Spleen (tissue), 11 donors: ENCODE measurements around the gene CDC42EP3. TPM values are rescaled to one million over a fixed set of nuclear protein-coding genes. Genes with fewer than 3 reads are reported as not detected.

Source experiments
- DNase-seq: peaks from one replicate; pipeline ENCODE4 v3.0.0-alpha.2; 2020
- H3K27ac ChIP-seq, 8 donors: fragments of 200-600 bp; sonication (generic) in 7 of 8; 1 replicate in 4 of 8; 2 replicates in 4 of 8; pipeline versions ENCODE4 v1.5.0 to v1.8.0; 2016 to 2021; ENCODE audit warnings: inconsistent platforms in 4 of 8, mild to moderate bottlenecking in 4 of 8, moderate library complexity in 1 of 8
- H3K27me3 ChIP-seq, 7 donors: fragments of 200-600 bp; sonication (generic) in 6 of 7; replicated peaks in 1 of 7; 1 replicate in 4 of 7; 2 replicates in 3 of 7; pipeline versions ENCODE4 v1.5.0 to v1.8.0; 2016 to 2021; ENCODE audit warnings: inconsistent platforms in 3 of 7, mild to moderate bottlenecking in 1 of 7
- H3K36me3 ChIP-seq, 6 donors: fragments of 200-600 bp; sonication (generic) in 5 of 6; 1 replicate in 4 of 6; 2 replicates in 2 of 6; pipeline versions ENCODE4 v1.5.0 to v1.8.0; 2016 to 2021; ENCODE audit warnings: inconsistent platforms in 2 of 6
- H3K4me1 ChIP-seq, 6 donors: fragments of 200-600 bp; sonication (generic) in 5 of 6; 1 replicate in 3 of 6; 2 replicates in 3 of 6; pipeline versions ENCODE4 v1.5.0 to v1.8.0; 2016 to 2021; ENCODE audit warnings: inconsistent platforms in 3 of 6
- H3K4me3 ChIP-seq, 8 donors: fragments of 200-600 bp; sonication (generic) in 7 of 8; 1 replicate in 4 of 8; 2 replicates in 4 of 8; pipeline versions ENCODE4 v1.5.0 to v1.8.0; 2016 to 2021; ENCODE audit warnings: inconsistent platforms in 4 of 8, mild to moderate bottlenecking in 4 of 8, moderate library complexity in 2 of 8
- H3K9me3 ChIP-seq, 8 donors: fragments of 200-600 bp; sonication (generic) in 7 of 8; 1 replicate in 4 of 8; 2 replicates in 4 of 8; pipeline versions ENCODE4 v1.5.0 to v1.8.0; 2016 to 2021; ENCODE audit warnings: inconsistent platforms in 4 of 8
- CTCF ChIP-seq, 11 experiments: fragments of 200-600 bp in 7 of 11; fragments of 450-650 bp in 4 of 11; sonication (generic) in 4 of 11; IDR thresholded peaks in 8 of 11; conservative IDR thresholded peaks in 3 of 11; 1 replicate in 7 of 11; 2 replicates in 4 of 11; pipeline versions ENCODE4 v1.4.0 to v1.8.0; 2016 to 2021; ENCODE audit warnings: antibody characterized with exemption in 11 of 11, inconsistent platforms in 4 of 11, mild to moderate bottlenecking in 1 of 11
- POLR2A ChIP-seq, 3 donors: fragments of 450-650 bp; IDR thresholded peaks; one replicate each; pipeline ENCODE4 v1.5.1; 2017; ENCODE audit warnings: antibody characterized with exemption in 3 of 3, mild to moderate bottlenecking in 1 of 3
- POLR2AphosphoS5 ChIP-seq, 3 donors: sonication (generic); formaldehyde crosslinking; IDR thresholded peaks; one replicate each; pipeline ENCODE4 v1.5.1; 2017; ENCODE audit warnings: antibody characterized with exemption in 3 of 3
- WGBS, 5 donors: extraction: QIAGEN DNeasy Blood & Tissue Kit in 3 of 5; methylation state at CpG; one replicate each; pipeline versions ENCODE4 v1.1.5 to v1.1.7; 2013 to 2018; 5-methylcytosine and 5-hydroxymethylcytosine counted together
- intact Hi-C: fragments of 100-400 bp; cut with DNase I; formaldehyde crosslinking; loops from one replicate; pipeline ENCODE4 v1.15.0; 2023; ENCODE audit warnings: low total_unique reads
- polyA plus RNA-seq, 3 donors: library from polyadenylated mRNA; stranded (reverse); fragments of 200-250 nt; gene quantifications; one replicate each; pipeline ENCODE4 v1.2.1, GENCODE V29; 2013
- total RNA-seq, 7 donors: library from RNA; depleted of rRNA in 3 of 7; stranded (reverse); fragments of >200 nt in 3 of 7; fragmentation: NEBNext Ultra II Directional in 4 of 7; extraction: Animal tissue kit (Norgen Biotek cat#: 25700) in 4 of 7; gene quantifications; one replicate each; pipeline versions ENCODE4 v1.1.0 to v1.2.1, GENCODE V29; 2016 to 2021
- donor health status: healthy with polysubstance abuse.
- donor health status: DM: no; HTN: no; CAD: no; lungs with moderate emphysema.
- donor health status: DM: no; HTN: no; CAD: no.
- donor health status: Bipolar disorder and iron deficiency.
- donor health status: healthy.
- donor health status: DM: no; HTN: no; CAD: no.
- donor health status: DM: yes; HTN: yes; CAD: no.

Gene CDC42EP3
- total and polyA plus RNA-seq, 10 donors = 9.5 to 57.2 (median 41.2) TPM

DNA sequence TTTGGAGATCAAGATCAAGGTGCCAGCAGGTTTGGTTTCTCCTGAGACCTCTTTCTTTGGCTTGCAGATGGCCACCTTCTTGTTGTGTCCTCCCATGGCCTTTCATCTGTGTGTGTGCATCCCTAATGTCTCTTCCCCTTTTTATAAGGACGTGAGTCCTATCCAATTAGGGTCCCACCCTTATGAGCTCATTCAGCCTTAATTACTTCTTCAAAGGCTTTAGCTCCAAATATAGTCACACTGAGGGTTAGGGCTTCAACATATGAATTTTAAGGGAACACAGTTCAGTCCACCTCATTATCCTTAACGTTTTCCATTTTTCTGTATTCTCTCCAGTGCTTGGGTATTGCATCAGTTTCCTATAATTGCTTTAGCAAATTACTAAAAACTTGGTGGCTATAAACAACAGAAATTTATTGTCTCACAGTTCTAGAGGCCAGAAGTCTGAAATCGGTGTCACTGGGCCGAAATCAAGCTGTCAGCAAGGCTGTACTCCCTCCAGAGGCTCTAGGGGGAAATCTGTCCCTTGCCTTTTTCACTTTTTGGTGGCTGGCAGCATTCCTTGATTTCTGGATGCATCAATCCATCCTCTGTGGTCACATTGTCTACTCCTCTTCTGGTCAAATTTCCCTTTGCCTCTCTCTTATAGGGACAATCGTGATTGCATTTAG, 34.1 kb downstream of the CDC42EP3 start:
- no peak for DNase-seq
- intact Hi-C loops = no loop called here

DNA sequence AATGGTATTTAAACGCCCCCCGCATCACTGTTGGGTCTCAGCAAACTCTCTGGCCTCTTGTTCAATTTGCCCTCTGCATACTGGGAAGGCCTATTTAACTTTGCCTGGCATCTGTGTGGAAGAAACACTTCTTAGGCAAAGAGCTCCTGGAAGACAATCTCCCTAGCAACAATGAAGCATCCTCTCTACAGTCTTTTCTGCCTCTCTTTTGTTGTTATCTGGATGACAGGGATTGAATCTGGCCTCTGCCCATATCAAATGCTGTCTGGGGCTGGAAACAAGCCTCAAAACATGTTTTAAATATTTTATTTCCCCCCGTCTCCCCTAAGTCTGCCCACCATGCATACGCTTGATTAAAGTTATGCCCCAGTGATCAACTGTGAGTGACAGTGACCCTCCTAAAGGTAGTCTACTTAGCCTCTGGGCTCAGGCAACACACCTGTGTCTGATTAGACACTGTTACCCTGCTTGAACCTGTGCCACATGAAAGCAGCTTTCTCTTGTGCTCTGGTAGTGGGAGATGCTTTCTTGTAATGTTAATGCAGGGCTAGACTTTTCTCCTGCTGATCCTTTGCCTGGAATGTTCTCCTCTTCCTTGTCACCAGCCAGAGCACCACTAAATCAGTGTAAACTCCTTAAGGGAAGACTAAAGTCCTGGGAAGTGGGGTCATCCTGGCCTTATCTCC, 34.9 kb downstream of the CDC42EP3 start:
- no peak for DNase-seq
- Histone ChIP-seq H3K27ac (peak overlapping the region; percentile 60 to 91 (median 87)), H3K27me3 (no peaks in the 10 kb centered on the region), H3K36me3 (peaks cover 0 to 17% (median 0%) of the 10 kb centered on the region in 6 donors), H3K9me3 (no peaks in the 10 kb centered on the region), H3K4me3 (peak overlapping the region in 1 of 8 donors; percentile 53), H3K4me1 (peaks cover 15 to 59% (median 38%) of the 10 kb centered on the region in 6 donors)
- 56 to 69% (median 62%) methylated on average over 4 of the region's 4 CpGs for WGBS, 5 donors
- intact Hi-C loops = no loop called here
- TF ChIP-seq CTCF (IDR thresholded peaks at IDR 0.05 in 8 of 11, conservative IDR thresholded peaks at IDR 0.05 in 3 of 11) (no peak), POLR2A (IDR thresholded peaks at IDR 0.05) (no peak), POLR2AphosphoS5 (IDR thresholded peaks at IDR 0.05) (no peak)

More for the DNA sequence above, 34.1 kb downstream of the CDC42EP3 start:
- Histone ChIP-seq H3K36me3 (peaks cover 0 to 24% (median 0%) of the 10 kb centered on the region in 6 donors), H3K27me3 (no peaks in the 10 kb centered on the region), H3K27ac (peak overlapping the region in 4 of 8 donors; percentile 88 to 91 (median 90)), H3K4me3 (no peak overlapping the region), H3K4me1 (peaks cover 15 to 67% (median 38%) of the 10 kb centered on the region in 6 donors), H3K9me3 (no peaks in the 10 kb centered on the region)
- 57 to 78% (median 67%) methylated on average over 5 of the region's 5 CpGs for WGBS, 5 donors
- TF ChIP-seq POLR2A (IDR thresholded peaks at IDR 0.05) = no peak
- peak in 1 of 11 experiments; percentile 20 for TF ChIP-seq CTCF (IDR thresholded peaks at IDR 0.05 in 8 of 11, conservative IDR thresholded peaks at IDR 0.05 in 3 of 11)

GRCh38 chr2:37635504-37636380, 35.7 kb downstream of the CDC42EP3 start:
- peak overlapping the region; percentile 60 to 91 (median 87) for H3K27ac ChIP-seq
- peaks cover 15 to 59% (median 38%) of the 10 kb centered on the region in 6 donors for H3K4me1 ChIP-seq
- H3K36me3 ChIP-seq = peaks cover 0 to 9% (median 0%) of the 10 kb centered on the region in 6 donors
- no peaks in the 10 kb centered on the region for H3K9me3 ChIP-seq
- no peaks in the 10 kb centered on the region for H3K27me3 ChIP-seq
- intact Hi-C loops = no loop called here
- peak overlapping the region in 1 of 8 donors; percentile 53 for H3K4me3 ChIP-seq
- DNase-seq = peak; percentile 81
- TF ChIP-seq POLR2AphosphoS5 (IDR thresholded peaks at IDR 0.05) = peak in 2 of 3 donors; percentile 12 to 81
- no peak for TF ChIP-seq POLR2A (IDR thresholded peaks at IDR 0.05)
- peak in 2 of 11 experiments; percentile 7 to 14 for TF ChIP-seq CTCF (IDR thresholded peaks at IDR 0.05 in 8 of 11, conservative IDR thresholded peaks at IDR 0.05 in 3 of 11)
- 24 to 59% (median 42%) methylated on average over 7 to 8 of the region's 8 CpGs for WGBS, 5 donors
